Breast epithelium (tissue), 3 donors: ENCODE results near the gene LHFPL3.

Source experiments
- CTCF ChIP-seq, 3 donors: fragments of 450-650 bp; IDR thresholded peaks; one replicate each; pipeline ENCODE4 v1.5.1; 2016 to 2017; ENCODE audit warnings: antibody characterized with exemption in 3 of 3, mild to moderate bottlenecking in 3 of 3, moderate library complexity in 3 of 3
- POLR2A ChIP-seq: fragments of 450-650 bp; IDR thresholded peaks from one replicate; pipeline ENCODE4 v1.6.1; 2016; ENCODE audit warnings: antibody characterized with exemption, mild to moderate bottlenecking, moderate library complexity
- POLR2AphosphoS5 ChIP-seq, 3 donors: sonication (generic); formaldehyde crosslinking; IDR thresholded peaks; one replicate each; pipeline ENCODE4 v1.6.1; 2017; ENCODE audit warnings: antibody characterized with exemption in 3 of 3

GRCh38 chr7:104922182-104923009 is 594.0 kb downstream of the LHFPL3 start:
- TF ChIP-seq CTCF (IDR thresholded peaks at IDR 0.05) (peak in 1 of 3 donors; percentile 54), POLR2A (no peak), POLR2AphosphoS5 (IDR thresholded peaks at IDR 0.05) (no peak)
